Measurements from ENCODE around the gene IQUB. TPM values are rescaled to one million over a fixed set of nuclear protein-coding genes. Genes with fewer than 3 reads are reported as not detected.
A peak's percentile ranks its signal among the peaks of the same experiment; 100 is the strongest.

Gene IQUB
- total RNA-seq (not detected), total RNA-seq (0 to 1.00 (median 0.22) reads per million in 172 experiments)
- polyA plus RNA-seq (2013, experiment 1 of 2), result 0.03 TPM
- polyA plus RNA-seq (2013, experiment 2 of 2), result 0.07 TPM

DNA sequence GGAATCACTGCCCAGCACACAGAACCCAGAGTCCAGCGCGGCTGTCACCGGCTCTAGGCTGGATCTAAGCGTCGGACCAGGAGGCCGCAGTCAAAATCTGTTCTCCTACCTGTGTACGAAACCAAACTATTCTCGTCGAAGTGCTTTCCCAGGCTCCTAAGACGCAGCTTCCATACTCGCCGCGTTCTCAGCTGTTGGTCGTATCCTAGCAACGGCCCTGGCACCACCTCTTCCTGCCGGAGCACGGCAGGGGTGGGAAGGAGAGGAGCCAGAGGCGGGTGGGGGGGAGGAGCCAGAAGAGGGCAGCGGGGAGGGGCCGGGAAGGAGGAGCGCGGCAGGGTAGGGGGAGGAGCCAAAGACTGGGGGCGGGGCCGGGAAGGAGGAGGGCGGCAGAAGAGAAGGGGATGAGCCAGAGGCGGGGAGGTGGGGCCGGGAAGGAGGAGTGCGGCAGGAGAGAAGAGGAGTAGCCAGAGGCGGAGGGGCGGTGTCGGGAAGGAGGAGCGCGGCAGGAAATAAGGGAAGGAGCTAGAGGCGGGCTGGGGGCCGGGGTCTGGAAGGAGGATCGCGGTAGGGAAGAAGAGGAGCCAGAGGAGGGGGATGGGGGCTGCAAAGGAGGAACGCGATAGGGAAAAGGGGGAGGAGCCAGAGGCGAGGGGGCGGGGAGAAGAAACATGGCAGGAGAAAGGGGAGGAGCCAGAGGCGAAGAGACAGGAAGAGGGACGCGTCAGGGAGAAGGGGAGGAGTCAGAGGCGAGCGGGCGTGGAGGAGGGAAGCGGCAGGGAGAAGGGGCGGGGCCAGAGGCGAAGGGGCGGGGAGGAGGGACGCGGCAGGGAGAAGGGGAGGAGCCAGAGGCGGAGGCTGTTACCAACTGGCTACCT is at the start of gene IQUB:
Gene IQUB, minus strand, starts transcription at position 213 of the 878 bp plus-strand sequence. CDS start 22,255 bp downstream, outside the sequence.
- intact Hi-C loops (cut with DNase I, micrococcal nuclease), result loop anchor here (1.0 kb wide), 2 partner anchors 22 to 23 kb away; partner anchors contain the start of gene NDUFA5 (in 1 of the 2)
- POLR2A ChIA-PET, result interaction anchor here (1.1 to 3.0 kb wide), 5 partner anchors 19 to 215 kb away, joined by 4 to 44 read pairs (median 4); partner anchors contain the start of genes NDUFA5 and WASL
- Mint-ChIP-seq H3K27me3 (peaks cover 21% of the 10 kb centered on the region), H3K36me3 (ENCODE audit: low read depth) (peaks cover 11% of the 10 kb centered on the region), H3K4me3 (peak within 1 kb of the TSS; percentile 91), H3K9me3 (no peaks in the 10 kb centered on the region), H3K27ac (peak within 1 kb of the TSS; percentile 40), H3K4me1 (ENCODE audit: low read depth) (peaks cover 38% of the 10 kb centered on the region)
- CTCF ChIA-PET, result interaction anchor here (0.8 to 1.3 kb wide), 4 partner anchors 10 to 41 kb away, joined by 3 to 4 read pairs (median 3); partner anchors contain the start of gene NDUFA5
- H3K9me3 ChIP-seq (ENCODE audit: control insufficient read depth in 1 of 2, insufficient read depth in 1 of 2, low read length in 2 of 2), result no peaks in the 10 kb centered on the region
- peaks cover 4 to 12% of the 10 kb centered on the region in 2 experiments for H3K27me3 ChIP-seq (ENCODE audit: control insufficient read depth in 1 of 2, insufficient read depth in 2 of 2, low read length in 2 of 2)
- H3K4me3 ChIP-seq (ENCODE audit: low read length), result peak within 1 kb of the TSS; percentile 78
- peak within 1 kb of the TSS in 1 of 2 donors; percentile 79 for H3K27ac ChIP-seq (ENCODE audit: low read depth in 1 of 2, low read length in 2 of 2)
- H3K36me3 ChIP-seq (ENCODE audit: insufficient read depth, low read length), result no peaks in the 10 kb centered on the region
- peaks cover 23% of the 10 kb centered on the region for H3K4me1 ChIP-seq (ENCODE audit: insufficient read depth, low read length)
- TF ChIP-seq, protein P1, sequence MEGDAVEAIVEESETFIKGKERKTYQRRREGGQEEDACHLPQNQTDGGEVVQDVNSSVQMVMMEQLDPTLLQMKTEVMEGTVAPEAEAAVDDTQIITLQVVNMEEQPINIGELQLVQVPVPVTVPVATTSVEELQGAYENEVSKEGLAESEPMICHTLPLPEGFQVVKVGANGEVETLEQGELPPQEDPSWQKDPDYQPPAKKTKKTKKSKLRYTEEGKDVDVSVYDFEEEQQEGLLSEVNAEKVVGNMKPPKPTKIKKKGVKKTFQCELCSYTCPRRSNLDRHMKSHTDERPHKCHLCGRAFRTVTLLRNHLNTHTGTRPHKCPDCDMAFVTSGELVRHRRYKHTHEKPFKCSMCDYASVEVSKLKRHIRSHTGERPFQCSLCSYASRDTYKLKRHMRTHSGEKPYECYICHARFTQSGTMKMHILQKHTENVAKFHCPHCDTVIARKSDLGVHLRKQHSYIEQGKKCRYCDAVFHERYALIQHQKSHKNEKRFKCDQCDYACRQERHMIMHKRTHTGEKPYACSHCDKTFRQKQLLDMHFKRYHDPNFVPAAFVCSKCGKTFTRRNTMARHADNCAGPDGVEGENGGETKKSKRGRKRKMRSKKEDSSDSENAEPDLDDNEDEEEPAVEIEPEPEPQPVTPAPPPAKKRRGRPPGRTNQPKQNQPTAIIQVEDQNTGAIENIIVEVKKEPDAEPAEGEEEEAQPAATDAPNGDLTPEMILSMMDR (IDR thresholded peaks at IDR 0.05), result no peak
- ATAC-seq (ENCODE audit: poor library complexity) (peak; percentile 83), DNase-seq (peak; percentile 88 to 99 (median 96))

DNA sequence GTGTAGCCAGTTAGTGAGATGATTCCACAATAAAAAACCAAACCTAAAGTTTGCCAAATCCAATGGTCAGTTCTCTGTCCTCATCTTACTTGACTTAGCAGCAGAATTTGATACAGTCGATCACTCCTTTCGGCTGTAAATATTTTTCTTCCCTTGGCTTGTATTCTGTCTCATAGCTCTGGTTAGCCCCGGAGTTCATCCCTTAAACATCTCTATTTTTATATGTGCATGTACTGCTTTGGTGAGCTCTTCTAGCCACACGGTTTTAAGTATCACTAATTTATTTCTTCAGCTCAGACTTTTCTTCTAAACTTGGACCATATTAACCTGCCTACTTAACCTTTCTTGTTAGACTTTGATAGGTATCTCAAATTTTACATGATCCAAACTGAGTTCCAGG is 49.4 kb upstream of the IQUB start:
- ChIA-PET POLR2A (interaction anchor here (1.0 kb wide), 1 partner anchor 26 kb away, joined by 3 read pairs; the partner anchor contains the start of gene NDUFA5), CTCF (interaction anchor here (0.7 kb wide), 1 partner anchor 209 kb away, joined by 3 read pairs; no protein-coding TSS in a partner anchor)
- H3K27me3 Mint-ChIP-seq, result peaks cover 37% of the 10 kb centered on the region
- H3K4me1 Mint-ChIP-seq (ENCODE audit: low read depth), result no peaks in the 10 kb centered on the region
- no peak overlapping the region for H3K27ac Mint-ChIP-seq
- intact Hi-C loops (cut with DNase I, micrococcal nuclease), result loop anchor here (5.0 to 10.0 kb wide), 2 partner anchors 283 to 1271 kb away; no protein-coding TSS in a partner anchor
- no peaks in the 10 kb centered on the region for H3K9me3 Mint-ChIP-seq
- no peak overlapping the region for H3K4me3 Mint-ChIP-seq
- TF ChIP-seq, protein P1 (IDR thresholded peaks at IDR 0.05), result no peak
- Histone ChIP-seq H3K4me1 (ENCODE audit: insufficient read depth, low read length) (no peaks in the 10 kb centered on the region), H3K27ac (ENCODE audit: low read depth in 1 of 2, low read length in 2 of 2) (no peak overlapping the region), H3K4me3 (ENCODE audit: low read length) (no peak overlapping the region), H3K36me3 (ENCODE audit: insufficient read depth, low read length) (no peaks in the 10 kb centered on the region), H3K27me3 (ENCODE audit: control insufficient read depth in 1 of 2, insufficient read depth in 2 of 2, low read length in 2 of 2) (peaks cover 0 to 9% of the 10 kb centered on the region in 2 experiments), H3K9me3 (ENCODE audit: control insufficient read depth in 1 of 2, insufficient read depth in 1 of 2, low read length in 2 of 2) (no peaks in the 10 kb centered on the region)
- no peak for DNase-seq
- H3K36me3 Mint-ChIP-seq (ENCODE audit: low read depth), result no peaks in the 10 kb centered on the region
- no peak for ATAC-seq (ENCODE audit: poor library complexity)

DNA sequence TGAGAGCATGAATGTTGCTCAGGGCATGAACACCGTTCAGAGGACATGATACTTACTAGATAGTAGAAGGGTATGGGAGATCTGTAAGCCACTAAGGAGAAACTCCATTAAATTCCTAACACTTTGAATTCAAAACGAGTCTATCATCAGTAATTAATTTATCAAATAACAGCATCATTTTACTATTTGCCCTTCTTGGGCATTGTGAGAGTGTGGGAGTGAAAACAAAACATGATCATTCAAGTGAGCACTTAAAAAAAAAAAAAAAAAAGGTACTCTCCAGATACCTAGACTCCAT is 46.7 kb upstream of the IQUB start:
- Mint-ChIP-seq H3K36me3 (ENCODE audit: low read depth) (no peaks in the 10 kb centered on the region), H3K27me3 (peaks cover 31% of the 10 kb centered on the region), H3K4me1 (ENCODE audit: low read depth) (no peaks in the 10 kb centered on the region), H3K9me3 (no peaks in the 10 kb centered on the region), H3K4me3 (no peak overlapping the region), H3K27ac (no peak overlapping the region)
- Histone ChIP-seq H3K9me3 (ENCODE audit: control insufficient read depth in 1 of 2, insufficient read depth in 1 of 2, low read length in 2 of 2) (no peaks in the 10 kb centered on the region), H3K4me3 (ENCODE audit: low read length) (no peak overlapping the region), H3K27ac (ENCODE audit: low read depth in 1 of 2, low read length in 2 of 2) (no peak overlapping the region), H3K27me3 (ENCODE audit: control insufficient read depth in 1 of 2, insufficient read depth in 2 of 2, low read length in 2 of 2) (peaks cover 0 to 9% of the 10 kb centered on the region in 2 experiments), H3K36me3 (ENCODE audit: insufficient read depth, low read length) (no peaks in the 10 kb centered on the region), H3K4me1 (ENCODE audit: insufficient read depth, low read length) (no peaks in the 10 kb centered on the region)
- intact Hi-C loops (cut with DNase I, micrococcal nuclease), result loop anchor here (5.0 to 10.0 kb wide), 2 partner anchors 286 to 1274 kb away; no protein-coding TSS in a partner anchor
- DNase-seq (no peak), ATAC-seq (ENCODE audit: poor library complexity) (no peak)
- TF ChIP-seq, protein P1 (IDR thresholded peaks at IDR 0.05), result no peak
- ChIA-PET POLR2A (no interaction called here), CTCF (no interaction called here)
